Mucosa of stomach (tissue), 1 donor: ENCODE results near the gene EPHB4.

Source experiments
- H3K27me3 ChIP-seq: one replicate; pipeline ENCODE4 v1.7.0; 2013; ENCODE audit warnings: mild to moderate bottlenecking, low read length; ENCODE audit not compliant: control insufficient read depth, insufficient read depth
- H3K36me3 ChIP-seq: one replicate; pipeline ENCODE4 v1.7.0; 2013; ENCODE audit warnings: low read length; ENCODE audit not compliant: control insufficient read depth, insufficient read depth
- H3K4me1 ChIP-seq: one replicate; pipeline ENCODE4 v1.7.0; 2013; ENCODE audit warnings: mild to moderate bottlenecking, low read length; ENCODE audit not compliant: control insufficient read depth, insufficient read depth
- H3K4me3 ChIP-seq: one replicate; pipeline ENCODE4 v1.7.0; 2013; ENCODE audit warnings: low read length
- H3K9ac ChIP-seq: one replicate; pipeline ENCODE4 v1.7.0; 2013; ENCODE audit warnings: mild to moderate bottlenecking, low read length, moderate library complexity
- H3K9me3 ChIP-seq: one replicate; pipeline ENCODE4 v1.7.0; 2013; ENCODE audit warnings: mild to moderate bottlenecking, low read length, moderate library complexity; ENCODE audit not compliant: control insufficient read depth
- donor health status: Pancreatic carcinoma.

EPHB4 gene

DNA sequence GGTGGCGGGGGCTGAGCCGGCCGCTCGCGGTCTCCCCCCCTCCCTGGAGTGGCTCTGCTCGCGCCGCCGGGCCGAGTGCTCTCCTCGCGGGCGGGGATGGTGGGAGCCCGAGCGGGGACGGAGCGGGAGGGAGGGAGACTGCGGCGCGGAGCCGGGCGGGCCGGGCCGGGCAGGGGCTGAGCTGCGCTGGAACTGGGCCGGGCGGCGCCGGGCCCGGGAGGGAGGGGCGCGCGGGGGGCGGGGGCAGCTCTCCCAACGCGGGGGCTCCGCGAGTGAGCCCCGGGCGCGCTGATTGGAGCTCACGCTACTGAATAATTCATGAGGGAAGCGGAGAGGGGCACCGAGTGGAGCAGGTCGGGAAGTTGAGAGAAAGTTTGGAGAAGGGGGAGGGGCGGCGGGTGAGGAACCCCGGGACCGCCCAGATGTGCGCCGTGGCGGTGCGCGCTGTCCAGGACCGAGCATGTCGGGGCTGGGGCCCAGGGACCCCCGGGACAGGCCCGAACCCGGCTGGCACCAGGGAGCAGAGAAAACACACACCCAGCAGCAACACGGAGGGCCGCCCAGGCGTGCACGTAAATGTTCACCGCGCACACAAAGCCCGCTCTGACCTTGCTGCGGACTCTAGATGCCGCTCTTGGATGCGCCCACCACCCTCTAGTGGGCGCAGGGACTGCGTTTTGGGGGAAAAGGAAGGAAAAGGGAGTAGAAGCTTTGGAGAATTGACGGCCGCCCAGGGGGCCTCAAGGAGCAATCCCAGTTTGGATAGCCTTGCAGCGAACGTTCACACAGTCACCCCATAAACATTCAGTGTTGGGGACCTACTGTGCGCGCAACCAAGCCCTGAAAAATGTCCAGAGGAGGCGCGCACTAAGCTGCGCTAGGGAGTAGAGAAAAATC, at the start of gene EPHB4:
TSS of gene EPHB4 (minus strand) at position 194 of the 897 bp plus-strand sequence. CDS start 493 bp downstream, outside the sequence.
- Histone ChIP-seq H3K4me1 (peaks cover 29% of the 10 kb centered on the region), H3K4me3 (peak within 1 kb of the TSS; percentile 41), H3K27me3 (peaks cover 3% of the 10 kb centered on the region), H3K36me3 (no peaks in the 10 kb centered on the region), H3K9ac (peak within 1 kb of the TSS; percentile 56), H3K9me3 (no peaks in the 10 kb centered on the region)

DNA sequence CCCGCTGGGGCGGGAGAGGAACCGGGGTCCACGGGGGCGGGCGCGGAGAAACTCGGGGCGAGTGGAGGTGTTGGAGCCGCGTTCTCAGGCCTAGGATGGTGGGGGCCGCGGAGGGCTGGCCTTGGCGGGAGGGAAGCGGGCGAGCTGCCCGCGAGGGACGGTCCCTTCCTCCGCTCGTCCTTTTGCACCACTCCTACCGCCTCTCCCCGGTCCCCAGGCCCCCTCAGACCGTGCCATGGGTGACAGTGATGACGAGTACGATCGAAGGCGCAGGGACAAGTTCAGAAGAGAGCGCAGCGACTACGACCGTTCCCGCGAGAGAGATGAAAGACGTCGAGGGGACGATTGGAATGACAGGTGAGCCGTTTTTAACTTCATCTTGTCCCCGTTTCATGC, 48.0 kb upstream of the EPHB4 start:
- H3K9me3 ChIP-seq: no peaks in the 10 kb centered on the region
- H3K4me1 ChIP-seq: peaks cover 30% of the 10 kb centered on the region
- H3K36me3 ChIP-seq: no peaks in the 10 kb centered on the region
- H3K27me3 ChIP-seq: no peaks in the 10 kb centered on the region
- H3K9ac ChIP-seq: peak overlapping the region; percentile 96
- peak overlapping the region; percentile 97 for H3K4me3 ChIP-seq

DNA sequence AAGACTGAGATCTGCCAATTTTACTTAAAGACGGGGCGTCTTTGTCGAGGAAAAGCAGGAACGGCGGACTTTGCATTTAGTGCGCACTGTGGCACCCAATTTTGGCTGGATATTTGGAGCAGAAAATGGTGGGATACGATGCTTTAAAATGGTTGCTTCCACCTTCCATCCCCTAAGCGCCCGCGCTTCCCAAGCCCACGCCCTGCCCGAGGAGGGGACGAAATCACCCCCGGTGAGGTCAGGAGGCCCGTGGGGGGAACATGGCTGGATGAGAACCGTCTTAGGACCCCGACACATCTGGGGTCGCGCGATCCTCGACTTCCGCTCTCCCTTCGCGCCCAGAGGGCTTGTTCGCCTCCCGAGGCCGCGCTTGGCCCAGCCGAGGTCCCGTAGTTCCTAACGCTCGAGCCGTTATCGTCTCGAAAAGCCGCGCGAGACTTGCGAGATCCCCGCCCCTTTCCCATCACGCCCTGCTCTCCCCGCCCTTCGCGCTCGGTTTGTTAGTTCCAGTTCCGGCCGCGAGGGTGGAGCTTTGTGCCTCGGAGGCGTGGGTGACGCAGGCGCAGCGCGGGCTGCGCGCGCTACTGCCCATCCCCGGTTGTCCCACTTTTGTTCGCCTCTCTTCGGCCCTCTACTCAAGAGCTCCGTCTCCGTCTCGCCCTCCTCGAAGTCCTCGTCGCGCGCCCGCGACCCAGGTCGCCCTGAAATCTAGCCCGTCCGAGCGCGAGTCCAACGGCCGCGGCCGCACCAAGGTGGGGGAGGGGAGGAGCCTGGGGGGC, 47.4 kb upstream of the EPHB4 start, which contains the start of gene SRRT:
TSS of gene SRRT (plus strand) at position 527 of the 779 bp plus-strand sequence. CDS start 488 bp downstream, outside the sequence.
- peaks cover 29% of the 10 kb centered on the region for H3K4me1 ChIP-seq
- peak within 1 kb of the TSS; percentile 97 for H3K4me3 ChIP-seq
- H3K9ac ChIP-seq: peak within 1 kb of the TSS; percentile 96
- no peaks in the 10 kb centered on the region for H3K27me3 ChIP-seq
- no peaks in the 10 kb centered on the region for H3K9me3 ChIP-seq
- no peaks in the 10 kb centered on the region for H3K36me3 ChIP-seq

DNA sequence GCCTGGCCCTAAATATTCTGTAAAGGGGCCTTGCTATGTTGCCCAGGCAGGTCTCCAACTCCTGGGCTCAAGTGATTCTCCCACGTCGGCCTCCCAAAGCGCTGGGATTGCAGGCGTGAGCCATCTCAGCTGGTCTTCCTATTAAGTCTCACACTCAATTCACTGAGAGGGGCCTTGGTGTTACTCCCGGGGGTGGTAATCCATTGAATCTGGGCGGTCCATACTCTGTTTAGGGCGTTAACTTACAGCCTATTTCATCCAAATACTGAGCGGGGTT, 46.9 kb upstream of the EPHB4 start:
- H3K9ac ChIP-seq: peak overlapping the region; percentile 96
- H3K27me3 ChIP-seq: no peaks in the 10 kb centered on the region
- H3K4me3 ChIP-seq: peak overlapping the region; percentile 97
- no peaks in the 10 kb centered on the region for H3K36me3 ChIP-seq
- H3K4me1 ChIP-seq: peaks cover 26% of the 10 kb centered on the region
- no peaks in the 10 kb centered on the region for H3K9me3 ChIP-seq

DNA sequence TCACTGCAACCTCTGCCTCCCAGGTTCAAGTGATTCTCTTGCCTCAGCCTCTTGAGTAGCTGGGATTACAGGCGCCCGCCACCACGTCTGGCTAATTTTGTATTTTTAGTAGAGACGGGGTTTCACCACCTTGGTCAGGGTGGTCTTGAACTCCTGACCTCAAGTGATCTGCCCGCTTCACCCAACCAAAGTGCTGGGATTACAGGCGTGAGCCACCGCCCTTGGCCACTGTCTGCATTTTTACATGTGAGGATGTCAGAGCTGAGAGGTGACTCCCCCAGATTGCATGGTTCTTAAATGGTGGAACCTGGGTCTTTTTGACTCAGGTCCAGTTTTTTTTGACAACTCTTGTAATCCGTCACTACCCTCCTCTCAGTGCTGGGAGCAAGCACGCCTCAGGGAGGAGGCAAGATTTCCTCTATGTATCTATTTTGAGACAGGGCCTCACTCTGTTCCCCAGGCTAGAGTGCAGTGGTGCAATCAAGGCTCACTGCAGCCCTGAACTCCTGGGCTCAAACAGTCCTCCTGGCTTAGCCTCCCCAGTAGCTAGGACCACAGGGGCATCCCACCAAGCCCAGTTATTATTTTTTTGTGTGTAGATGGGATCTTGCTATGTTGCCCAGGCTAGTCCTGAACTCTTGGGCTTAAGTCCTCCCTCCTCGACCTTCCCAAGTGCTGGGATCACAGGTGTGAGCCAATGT, 46.4 kb upstream of the EPHB4 start:
- Histone ChIP-seq H3K27me3 (no peaks in the 10 kb centered on the region), H3K4me1 (peaks cover 26% of the 10 kb centered on the region), H3K36me3 (no peaks in the 10 kb centered on the region), H3K9me3 (no peaks in the 10 kb centered on the region), H3K4me3 (peak overlapping the region; percentile 97), H3K9ac (peak overlapping the region; percentile 96)

DNA sequence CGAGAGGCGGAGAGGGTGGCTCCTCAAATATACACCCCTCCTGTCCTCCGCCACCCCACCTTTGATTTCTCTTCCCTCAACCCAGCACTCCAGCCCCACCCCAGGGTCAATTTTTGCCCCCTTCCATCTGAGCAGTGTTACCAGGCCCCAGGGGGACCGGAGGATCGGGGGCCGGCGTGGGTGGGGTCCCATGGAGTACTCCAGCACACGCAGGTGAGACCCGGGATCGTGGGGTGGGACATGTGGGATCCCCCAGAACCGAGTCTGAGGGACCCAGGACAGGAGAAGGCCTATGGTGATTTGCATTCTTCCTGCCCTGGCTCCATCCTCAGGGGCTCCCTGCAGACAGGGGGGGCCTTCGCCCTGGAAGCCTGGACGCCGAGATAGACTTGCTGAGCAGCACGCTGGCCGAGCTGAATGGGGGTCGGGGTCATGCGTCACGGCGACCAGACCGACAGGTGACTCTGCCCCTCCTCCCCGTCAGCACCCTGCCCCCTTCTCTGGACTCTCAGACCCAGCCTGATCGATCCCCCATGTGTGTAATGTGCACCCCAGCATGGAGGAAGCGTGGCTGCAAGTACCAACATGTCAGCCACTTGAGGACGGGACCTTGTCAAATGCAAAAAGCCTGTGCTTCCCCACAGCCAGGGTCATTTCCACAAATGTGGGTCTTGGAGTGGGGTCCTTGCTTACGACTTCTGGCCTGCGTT, 40.6 kb upstream of the EPHB4 start:
- H3K27me3 ChIP-seq: no peaks in the 10 kb centered on the region
- peaks cover 25% of the 10 kb centered on the region for H3K4me1 ChIP-seq
- H3K36me3 ChIP-seq: no peaks in the 10 kb centered on the region
- peak overlapping the region; percentile 96 for H3K9ac ChIP-seq
- H3K4me3 ChIP-seq: peak overlapping the region; percentile 69
- no peaks in the 10 kb centered on the region for H3K9me3 ChIP-seq

DNA sequence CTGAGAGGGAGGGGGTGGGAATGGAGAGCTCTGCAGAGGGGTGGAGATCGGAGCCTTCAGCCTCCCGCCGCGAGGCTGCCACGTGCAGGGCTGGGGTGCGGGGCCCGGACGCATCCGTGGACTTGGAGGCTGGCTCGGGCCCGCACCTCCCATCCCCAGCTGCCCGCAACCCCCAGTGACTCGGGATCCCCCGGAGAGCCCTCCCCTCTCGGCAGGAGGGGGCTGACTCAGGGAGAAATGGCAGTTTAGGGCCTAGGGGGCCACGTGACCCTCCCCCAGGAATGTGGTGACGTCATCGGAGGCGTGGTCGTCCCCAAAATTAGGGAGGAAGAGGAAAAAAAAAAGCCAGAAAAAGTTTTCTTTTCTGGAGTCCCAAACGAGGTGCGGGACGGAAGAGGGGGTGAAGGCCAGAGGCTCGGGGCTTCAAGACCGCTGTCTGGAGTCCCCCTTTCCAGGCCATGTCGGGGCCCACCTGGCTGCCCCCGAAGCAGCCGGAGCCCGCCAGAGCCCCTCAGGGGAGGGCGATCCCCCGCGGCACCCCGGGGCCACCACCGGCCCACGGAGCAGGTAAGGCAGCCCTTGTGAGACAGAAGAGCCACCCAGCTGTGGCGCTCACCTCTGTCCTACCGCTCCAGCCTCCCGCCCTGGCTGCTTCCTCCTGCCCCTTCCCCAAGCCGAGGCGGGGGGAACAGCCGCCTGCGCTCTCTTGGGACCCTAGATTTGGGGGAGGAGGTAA, 39.9 kb upstream of the EPHB4 start, which contains the start of gene TRIP6:
TSS of gene TRIP6 (plus strand) at position 348 of the 736 bp plus-strand sequence. CDS start at position 459, 111 bp downstream.
- Histone ChIP-seq H3K9ac (peak within 1 kb of the TSS; percentile 96), H3K9me3 (no peaks in the 10 kb centered on the region), H3K4me3 (peak within 1 kb of the TSS; percentile 69), H3K27me3 (no peaks in the 10 kb centered on the region), H3K4me1 (peaks cover 25% of the 10 kb centered on the region), H3K36me3 (no peaks in the 10 kb centered on the region)

DNA sequence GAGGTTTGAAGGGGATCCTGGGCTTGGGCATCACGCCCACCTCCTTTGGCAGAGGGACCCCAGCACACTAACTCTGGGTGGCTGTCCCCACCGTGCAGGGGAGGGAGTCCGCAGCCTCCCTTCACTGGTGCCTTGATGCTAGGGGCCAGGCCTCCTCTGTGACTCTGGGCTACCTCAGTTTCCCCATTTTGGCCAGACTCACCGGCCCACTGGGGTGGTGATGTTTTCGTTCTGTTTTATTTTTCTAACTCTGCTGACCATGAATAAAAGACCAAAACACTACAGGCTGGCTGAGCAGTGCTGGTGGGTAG, 39.4 kb upstream of the EPHB4 start:
- H3K36me3 ChIP-seq: no peaks in the 10 kb centered on the region
- H3K4me1 ChIP-seq: peaks cover 25% of the 10 kb centered on the region
- H3K4me3 ChIP-seq: peak overlapping the region; percentile 69
- no peaks in the 10 kb centered on the region for H3K9me3 ChIP-seq
- H3K27me3 ChIP-seq: no peaks in the 10 kb centered on the region
- H3K9ac ChIP-seq: peak overlapping the region; percentile 96

DNA sequence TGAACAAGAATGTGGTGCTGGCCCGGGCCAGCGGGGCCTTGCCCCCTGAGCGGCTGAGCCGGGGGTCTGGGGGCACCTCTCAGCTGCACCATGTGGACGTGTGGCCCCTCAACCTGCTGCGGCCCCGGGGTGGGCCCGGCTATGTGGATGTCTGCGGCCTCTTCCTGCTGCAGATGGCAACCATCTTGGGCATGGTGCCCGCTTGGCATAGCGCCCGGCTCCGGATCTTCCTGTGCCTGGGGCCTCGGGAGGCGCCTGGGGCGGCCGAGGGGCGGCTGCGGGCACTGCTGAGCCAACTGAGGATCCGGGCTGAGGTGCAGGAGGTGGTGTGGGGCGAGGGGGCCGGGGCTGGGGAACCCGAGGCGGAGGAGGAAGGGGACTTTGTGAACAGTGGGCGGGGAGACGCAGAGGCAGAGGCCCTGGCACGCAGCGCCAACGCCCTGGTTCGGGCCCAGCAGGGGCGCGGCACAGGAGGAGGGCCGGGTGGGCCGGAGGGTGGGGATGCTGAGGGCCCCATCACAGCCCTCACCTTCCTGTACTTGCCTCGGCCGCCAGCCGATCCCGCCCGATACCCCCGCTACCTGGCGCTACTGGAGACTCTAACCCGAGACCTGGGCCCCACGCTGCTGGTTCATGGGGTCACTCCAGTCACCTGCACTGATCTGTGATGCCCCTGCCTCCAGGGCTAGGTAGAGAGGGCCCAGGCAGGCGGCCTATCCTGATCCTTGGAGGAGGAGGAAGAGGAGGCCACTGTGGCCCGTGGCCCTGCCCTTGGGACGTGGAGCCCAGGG, 38.8 kb upstream of the EPHB4 start:
- peak overlapping the region; percentile 69 for H3K4me3 ChIP-seq
- no peaks in the 10 kb centered on the region for H3K27me3 ChIP-seq
- H3K9ac ChIP-seq: peak overlapping the region; percentile 96
- H3K36me3 ChIP-seq: no peaks in the 10 kb centered on the region
- H3K9me3 ChIP-seq: no peaks in the 10 kb centered on the region
- H3K4me1 ChIP-seq: peaks cover 25% of the 10 kb centered on the region

DNA sequence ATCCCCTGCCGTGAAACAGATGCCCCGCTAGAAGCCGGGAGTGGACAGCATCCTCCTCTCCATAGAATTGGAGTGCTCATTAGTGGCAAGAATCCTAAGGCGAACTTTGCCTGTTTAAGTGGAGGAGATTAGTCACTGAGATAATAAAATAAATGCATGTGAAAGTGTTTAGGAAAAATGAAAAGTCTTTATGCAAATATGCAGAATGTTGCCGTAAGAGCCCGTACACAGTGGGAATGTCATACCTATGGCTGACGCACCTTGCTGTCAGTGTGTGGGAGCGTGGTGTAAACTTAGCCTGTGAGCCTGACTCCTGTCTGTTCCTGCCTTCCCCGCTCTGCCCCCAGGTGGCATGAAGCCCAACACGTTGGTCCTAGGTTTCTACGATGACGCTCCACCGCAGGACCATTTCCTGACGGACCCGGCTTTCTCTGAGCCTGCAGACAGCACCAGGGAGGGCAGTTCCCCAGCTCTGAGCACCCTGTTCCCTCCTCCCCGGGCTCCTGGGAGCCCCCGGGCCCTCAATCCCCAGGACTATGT, 38.1 kb upstream of the EPHB4 start:
- Histone ChIP-seq H3K9ac (peak overlapping the region; percentile 96), H3K27me3 (no peaks in the 10 kb centered on the region), H3K9me3 (no peaks in the 10 kb centered on the region), H3K4me3 (no peak overlapping the region), H3K4me1 (peaks cover 25% of the 10 kb centered on the region), H3K36me3 (no peaks in the 10 kb centered on the region)
